SJSA1 (cell line): ENCODE results near the gene HSPG2. TPM values are rescaled to one million over a fixed set of nuclear protein-coding genes. Genes with fewer than 3 reads are reported as not detected.
A peak's percentile ranks its signal among the peaks of the same experiment; 100 is the strongest.
"Not testable (repeated sequence)": the region's sequence is repeated elsewhere in the genome, so short reads cannot be mapped to it uniquely, and the experiment has no call there.

ENCODE experiments used
- DNase-seq, 2 experiments: peaks; one replicate each; pipeline ENCODE4 v3.0.0-alpha.2; 2015 to 2020; ENCODE audit warnings: low spot score in 2 of 2, low read depth in 1 of 2
- H3K27ac ChIP-seq: fragments of 250-450 bp; sonication (Bioruptor Pico); 2 replicates; pipeline ENCODE4 v1.5.1; 2020; ENCODE audit warnings: mild to moderate bottlenecking, moderate library complexity
- H3K27me3 ChIP-seq: fragments of 250-450 bp; sonication (Bioruptor Pico); replicated peaks from 2 replicates; pipeline ENCODE4 v1.5.1; 2020; ENCODE audit warnings: mild to moderate bottlenecking, moderate library complexity
- H3K36me3 ChIP-seq: fragments of 250-450 bp; sonication (Bioruptor Pico); 2 replicates; pipeline ENCODE4 v1.5.1; 2020; ENCODE audit warnings: mild to moderate bottlenecking
- H3K4me1 ChIP-seq: fragments of 250-450 bp; sonication (Bioruptor Pico); replicated peaks from 2 replicates; pipeline ENCODE4 v1.6.1; 2021; ENCODE audit warnings: mild to moderate bottlenecking
- H3K4me3 ChIP-seq: fragments of 250-450 bp; sonication (Bioruptor Pico); 2 replicates; pipeline ENCODE4 v1.5.1; 2020; ENCODE audit warnings: mild to moderate bottlenecking
- H3K9me3 ChIP-seq: fragments of 250-450 bp; sonication (Bioruptor Pico); replicated peaks from 2 replicates; pipeline ENCODE4 v1.5.1; 2020; ENCODE audit warnings: mild to moderate bottlenecking
- total RNA-seq: library from RNA; depleted of rRNA; stranded (reverse); fragments of >200 nt; shearing (Covaris generic); gene quantifications from 2 replicates; pipeline ENCODE4 v1.2.3, GENCODE V29; 2014; rRNA removed

Gene HSPG2
- 45.2 and 62.3 TPM in 2 replicates for total RNA-seq

DNA sequence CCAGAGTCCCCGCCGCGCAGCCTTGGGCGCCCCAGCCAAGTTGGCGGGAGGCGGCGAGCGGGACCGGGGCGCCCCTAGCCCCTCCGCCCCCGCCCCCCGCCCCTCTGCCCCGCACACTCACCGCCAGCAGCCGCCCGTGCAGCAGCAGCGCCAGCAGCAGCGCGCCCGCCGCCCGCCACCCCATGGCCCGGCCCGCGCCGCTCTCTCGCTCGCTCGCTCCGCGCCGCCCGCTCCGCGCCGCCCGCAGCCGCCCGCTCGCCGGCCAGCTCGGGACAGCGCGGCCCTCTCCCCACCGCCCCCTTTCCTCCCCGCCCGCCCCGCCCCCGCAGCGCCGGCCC, at the start of gene HSPG2:
TSS of gene HSPG2 (minus strand) at position 277 of the 338 bp plus-strand sequence. CDS start at position 184, 93 bp downstream.
- Histone ChIP-seq H3K4me3 (peak within 1 kb of the TSS; percentile 60), H3K4me1 (peaks cover 89% of the 10 kb centered on the region), H3K36me3 (peaks cover 15% of the 10 kb centered on the region), H3K27ac (peak within 1 kb of the TSS; percentile 74), H3K9me3 (no peaks in the 10 kb centered on the region), H3K27me3 (no peaks in the 10 kb centered on the region)
- no peak for DNase-seq

DNA sequence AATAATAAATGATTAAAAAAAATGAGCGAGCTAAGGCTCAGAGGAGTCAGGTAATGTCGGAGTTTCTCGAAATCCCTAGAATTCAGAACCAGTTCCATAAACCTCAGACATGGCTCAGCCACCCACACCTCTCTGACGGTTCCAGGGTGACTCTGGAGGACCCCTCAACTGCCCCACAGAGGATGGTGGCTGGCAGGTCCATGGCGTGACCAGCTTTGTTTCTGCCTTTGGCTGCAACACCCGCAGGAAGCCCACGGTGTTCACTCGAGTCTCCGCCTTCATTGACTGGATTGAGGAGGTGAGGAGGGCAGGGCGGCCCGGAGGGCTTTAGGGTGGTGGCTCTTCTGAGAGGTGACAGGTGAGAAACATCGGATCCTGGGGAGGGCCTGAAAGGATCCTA, 49.3 kb upstream of the HSPG2 start:
- H3K4me1 ChIP-seq, H3K36me3 ChIP-seq, H3K9me3 ChIP-seq, H3K4me3 ChIP-seq, DNase-seq, H3K27me3 ChIP-seq, H3K27ac ChIP-seq: not testable (repeated sequence)

DNA sequence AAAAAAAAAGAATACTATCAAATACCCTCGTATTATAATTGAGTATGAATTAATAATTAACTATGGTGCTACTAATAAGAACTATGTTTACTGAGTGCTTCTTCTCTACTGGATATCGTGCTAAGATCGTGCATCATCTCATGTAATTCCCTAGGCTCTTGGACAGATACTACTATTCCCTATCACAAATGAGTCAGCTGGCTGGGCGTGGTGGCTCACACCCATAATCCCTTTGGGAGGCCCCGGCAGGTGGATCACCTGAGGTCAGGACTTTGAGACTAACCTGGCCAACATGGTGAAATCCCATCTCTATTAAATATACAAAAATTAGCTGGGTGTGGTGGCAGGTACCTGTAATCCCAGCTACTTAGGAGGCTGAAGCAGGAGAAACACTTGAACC, 48.8 kb upstream of the HSPG2 start:
- not testable (repeated sequence) for H3K27ac ChIP-seq, H3K9me3 ChIP-seq, H3K4me3 ChIP-seq, H3K4me1 ChIP-seq, DNase-seq, H3K36me3 ChIP-seq, H3K27me3 ChIP-seq

DNA sequence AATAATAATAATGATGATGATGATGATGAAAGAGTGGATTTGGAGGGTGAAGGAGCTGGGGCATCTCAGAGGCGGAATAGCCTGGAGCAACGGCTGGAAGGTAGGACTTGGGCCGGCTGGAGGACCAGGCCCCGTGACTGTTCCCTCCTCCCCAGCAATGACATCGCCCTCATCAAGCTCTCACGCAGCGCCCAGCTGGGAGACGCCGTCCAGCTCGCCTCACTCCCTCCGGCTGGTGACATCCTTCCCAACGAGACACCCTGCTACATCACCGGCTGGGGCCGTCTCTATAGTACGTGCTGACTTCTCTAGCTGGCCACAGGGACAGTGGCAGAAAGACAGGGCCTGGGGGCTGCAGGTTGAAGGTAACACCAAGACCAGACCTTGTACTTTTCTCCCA, 46.4 kb upstream of the HSPG2 start:
- H3K9me3 ChIP-seq, DNase-seq, H3K27ac ChIP-seq, H3K4me3 ChIP-seq, H3K27me3 ChIP-seq, H3K36me3 ChIP-seq, H3K4me1 ChIP-seq: not testable (repeated sequence)

DNA sequence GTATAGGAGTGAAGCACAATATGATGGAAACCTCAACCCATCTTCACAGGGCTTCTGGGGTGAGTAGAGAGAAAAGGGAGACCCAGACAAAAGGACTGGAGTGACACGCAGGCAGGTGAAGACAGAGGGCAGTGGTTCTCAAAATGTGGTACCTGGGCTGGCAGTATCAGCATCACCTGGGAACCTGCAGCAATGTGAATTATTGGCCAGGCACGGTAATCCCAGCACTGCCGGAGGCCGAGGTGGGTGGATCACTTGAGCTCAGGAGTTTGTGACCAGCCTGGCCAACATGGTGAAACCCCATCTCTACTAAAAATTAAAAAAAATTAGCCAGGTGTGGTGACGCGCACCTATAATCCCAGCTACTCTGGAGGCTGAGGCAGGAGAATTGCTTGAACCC, 45.0 kb upstream of the HSPG2 start:
- not testable (repeated sequence) for H3K9me3 ChIP-seq, H3K4me1 ChIP-seq, DNase-seq, H3K36me3 ChIP-seq, H3K27ac ChIP-seq, H3K27me3 ChIP-seq, H3K4me3 ChIP-seq

DNA sequence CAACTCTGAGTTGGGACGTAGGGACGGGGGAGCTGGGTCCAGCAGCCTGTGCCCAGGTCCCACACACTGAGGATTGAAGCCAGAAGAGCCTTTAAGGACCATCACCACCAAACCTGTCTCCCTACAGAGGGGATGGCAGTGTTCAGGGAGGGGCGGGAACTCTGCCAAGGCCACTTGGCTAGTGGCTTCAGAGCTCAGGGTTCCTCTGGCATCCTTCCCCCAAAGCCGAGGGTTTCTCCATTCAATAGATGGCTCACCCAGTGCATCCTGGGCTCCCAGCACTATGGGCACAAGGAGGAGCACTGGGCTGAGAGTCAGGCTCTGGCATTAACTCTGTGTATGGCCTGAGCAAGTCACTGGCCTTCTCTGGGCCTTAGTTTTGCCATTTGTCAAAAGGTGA, 44.1 kb upstream of the HSPG2 start:
- H3K9me3 ChIP-seq, H3K27me3 ChIP-seq, H3K4me1 ChIP-seq, DNase-seq, H3K36me3 ChIP-seq, H3K27ac ChIP-seq, H3K4me3 ChIP-seq: not testable (repeated sequence)

DNA sequence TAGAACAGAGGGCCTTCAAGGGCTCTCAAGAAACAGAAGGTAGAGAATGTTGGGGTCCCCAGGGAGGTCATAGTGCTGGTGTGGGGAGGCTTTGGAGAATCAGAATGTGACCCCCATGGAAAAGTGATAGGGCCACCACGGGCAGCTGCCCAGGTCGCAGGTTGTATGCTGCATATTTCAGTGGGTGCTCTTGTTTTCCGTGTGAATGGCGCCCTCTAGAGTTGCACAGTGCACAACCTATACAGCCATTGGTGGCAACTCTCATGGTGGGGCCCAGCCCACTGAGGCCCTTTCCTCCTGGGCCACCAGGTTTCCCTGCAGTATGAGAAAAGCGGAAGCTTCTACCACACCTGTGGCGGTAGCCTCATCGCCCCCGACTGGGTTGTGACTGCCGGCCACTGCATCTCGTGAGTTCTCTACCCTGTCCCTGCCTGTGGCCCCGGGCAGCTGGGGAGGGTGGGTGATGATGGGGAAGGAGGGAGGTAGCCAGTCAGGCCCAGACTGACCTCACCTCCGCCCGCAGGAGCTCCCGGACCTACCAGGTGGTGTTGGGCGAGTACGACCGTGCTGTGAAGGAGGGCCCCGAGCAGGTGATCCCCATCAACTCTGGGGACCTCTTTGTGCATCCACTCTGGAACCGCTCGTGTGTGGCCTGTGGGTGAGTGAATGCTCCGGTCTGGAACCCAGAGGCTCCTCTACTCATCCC, 43.6 kb upstream of the HSPG2 start:
- not testable (repeated sequence) for H3K27me3 ChIP-seq, DNase-seq, H3K36me3 ChIP-seq, H3K27ac ChIP-seq, H3K9me3 ChIP-seq, H3K4me3 ChIP-seq, H3K4me1 ChIP-seq

DNA sequence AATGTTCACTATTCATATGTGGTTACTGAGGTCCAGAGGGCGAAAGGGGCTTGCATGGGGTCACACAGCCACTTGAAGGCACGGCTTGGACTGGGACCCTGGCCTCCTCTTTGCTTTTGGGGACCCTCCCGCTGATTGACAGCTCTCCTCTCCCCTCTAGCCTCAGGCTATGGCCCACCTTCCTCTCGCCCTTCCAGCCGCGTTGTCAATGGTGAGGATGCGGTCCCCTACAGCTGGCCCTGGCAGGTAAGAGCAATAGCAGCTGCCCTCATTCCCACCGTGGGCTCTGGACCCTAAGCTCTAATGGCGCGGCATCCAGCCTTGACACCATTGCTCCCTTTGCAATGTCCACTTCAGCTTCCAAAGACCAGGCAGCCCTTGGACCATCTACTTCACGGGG, 41.1 kb upstream of the HSPG2 start:
- H3K4me3 ChIP-seq, H3K27me3 ChIP-seq, H3K36me3 ChIP-seq: not testable (repeated sequence)

DNA sequence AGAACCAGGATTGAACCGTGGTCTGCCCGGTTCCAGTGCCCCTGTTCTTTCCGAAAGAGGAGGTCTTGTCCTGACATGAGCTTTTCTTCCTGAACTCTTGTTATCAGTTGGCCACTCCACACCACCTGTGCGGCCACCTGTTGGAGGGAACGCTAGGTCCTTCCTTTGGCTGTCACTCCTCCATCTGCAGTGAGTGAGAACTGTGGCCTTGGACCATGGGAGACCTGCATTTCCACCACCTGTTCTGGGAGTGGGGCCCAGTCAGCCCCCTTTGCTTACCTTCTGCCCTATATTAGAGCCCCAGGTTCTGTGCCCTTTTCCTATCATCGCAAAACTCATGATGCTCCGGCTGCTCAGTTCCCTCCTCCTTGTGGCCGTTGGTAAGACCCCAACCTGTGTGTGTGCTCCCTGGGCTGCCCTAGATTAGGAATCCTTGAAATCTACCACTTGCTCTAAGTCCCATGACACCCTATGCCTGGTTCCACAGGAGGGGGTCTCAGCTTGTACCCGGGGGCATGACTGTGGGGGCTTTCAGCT, 39.7 kb upstream of the HSPG2 start, which contains the start of gene CELA3B:
TSS of gene CELA3B (plus strand) at position 320 of the 537 bp plus-strand sequence. CDS start at position 338, 18 bp downstream.
- H3K36me3 ChIP-seq, H3K27ac ChIP-seq, H3K9me3 ChIP-seq, H3K4me3 ChIP-seq, H3K4me1 ChIP-seq, DNase-seq, H3K27me3 ChIP-seq: not testable (repeated sequence)

More for the DNA sequence above, 41.1 kb upstream of the HSPG2 start:
- DNase-seq, H3K9me3 ChIP-seq, H3K27ac ChIP-seq, H3K4me1 ChIP-seq: not testable (repeated sequence)

DNA sequence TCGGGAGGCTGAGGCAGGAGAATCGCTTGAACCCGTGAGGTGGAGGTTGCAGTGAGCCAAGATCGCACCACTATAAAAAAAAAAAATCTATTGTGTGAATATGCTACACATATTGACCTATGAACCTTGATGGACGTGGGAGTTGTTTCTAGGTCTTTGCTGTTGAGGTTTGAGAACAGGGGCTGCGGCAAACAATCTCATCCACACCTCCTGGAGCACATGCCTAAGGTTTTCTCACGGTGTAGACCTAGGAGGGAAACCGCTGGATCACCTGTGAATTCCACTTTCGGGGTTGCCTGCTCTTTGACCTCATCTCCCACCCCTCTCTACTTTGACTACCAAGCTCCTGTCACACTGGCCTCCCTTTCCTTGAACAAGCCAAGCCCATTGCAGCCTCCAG, 38.2 kb upstream of the HSPG2 start:
- not testable (repeated sequence) for DNase-seq, H3K9me3 ChIP-seq, H3K27ac ChIP-seq, H3K4me3 ChIP-seq, H3K36me3 ChIP-seq, H3K27me3 ChIP-seq, H3K4me1 ChIP-seq

DNA sequence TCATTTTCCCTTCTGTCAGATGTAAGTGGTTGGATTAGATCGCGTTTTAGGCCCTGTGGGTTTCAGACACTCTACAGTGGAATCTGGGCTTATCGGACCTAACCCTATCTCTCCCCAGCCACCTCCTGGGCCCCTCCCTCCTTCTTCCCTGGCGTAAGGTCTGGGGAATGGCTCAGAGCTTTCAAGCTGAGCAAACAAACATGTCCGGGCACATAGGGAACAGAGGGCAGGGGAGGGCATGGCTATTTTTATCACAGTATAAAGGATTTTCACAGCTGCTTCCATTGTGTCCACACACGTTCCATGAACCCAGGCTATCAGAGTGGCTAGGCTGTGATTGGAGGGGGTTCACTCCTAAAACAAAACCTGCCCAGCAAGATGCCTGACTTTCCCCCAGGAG, 37.6 kb upstream of the HSPG2 start:
- not testable (repeated sequence) for H3K4me3 ChIP-seq, H3K27ac ChIP-seq, H3K9me3 ChIP-seq, H3K27me3 ChIP-seq, DNase-seq, H3K4me1 ChIP-seq, H3K36me3 ChIP-seq

DNA sequence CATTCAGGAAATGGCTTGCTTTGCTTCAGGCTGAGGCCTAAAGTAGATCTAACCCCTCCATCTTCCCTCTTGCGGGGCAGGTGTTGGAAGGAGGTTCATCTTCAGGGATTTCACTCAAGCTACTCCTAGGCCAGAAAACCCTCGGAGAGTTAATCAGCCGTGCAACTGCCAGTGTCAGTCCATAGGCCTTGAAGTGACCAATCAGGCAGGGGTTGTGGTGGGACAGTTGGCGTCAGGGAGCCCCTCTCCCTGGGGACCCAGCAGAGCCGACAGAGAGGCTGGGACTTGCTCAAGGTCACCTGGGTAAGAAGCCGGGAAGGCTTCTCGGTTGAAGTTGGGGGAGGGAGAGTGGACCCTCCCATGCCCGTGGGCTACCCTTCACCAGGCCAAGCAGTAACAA, 36.8 kb upstream of the HSPG2 start:
- not testable (repeated sequence) for DNase-seq, H3K4me1 ChIP-seq, H3K36me3 ChIP-seq, H3K27ac ChIP-seq, H3K4me3 ChIP-seq, H3K9me3 ChIP-seq, H3K27me3 ChIP-seq

DNA sequence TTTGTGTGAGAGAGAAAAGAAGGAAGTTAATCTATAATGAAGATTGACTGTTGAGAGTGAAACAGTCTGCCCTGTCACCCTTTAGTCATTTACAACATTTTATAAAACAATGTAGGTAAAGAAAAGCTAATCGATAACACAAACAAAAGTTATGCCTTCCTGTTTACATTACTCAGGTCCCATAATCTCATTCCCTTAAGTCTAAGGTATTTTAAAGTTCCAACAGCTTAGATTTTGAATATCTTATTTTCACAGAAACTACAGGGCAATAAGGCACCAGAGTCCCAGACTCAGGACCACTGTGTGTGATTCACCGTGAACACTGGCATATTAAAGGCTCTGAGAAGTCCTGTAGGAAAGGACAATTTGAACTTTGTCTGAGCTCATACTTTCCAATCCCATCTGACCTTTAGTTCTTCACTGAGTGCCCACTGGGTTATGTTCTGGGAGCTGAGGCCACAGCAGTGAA, 35.9 kb upstream of the HSPG2 start:
- H3K4me3 ChIP-seq, DNase-seq, H3K36me3 ChIP-seq, H3K27me3 ChIP-seq, H3K4me1 ChIP-seq, H3K9me3 ChIP-seq, H3K27ac ChIP-seq: not testable (repeated sequence)

DNA sequence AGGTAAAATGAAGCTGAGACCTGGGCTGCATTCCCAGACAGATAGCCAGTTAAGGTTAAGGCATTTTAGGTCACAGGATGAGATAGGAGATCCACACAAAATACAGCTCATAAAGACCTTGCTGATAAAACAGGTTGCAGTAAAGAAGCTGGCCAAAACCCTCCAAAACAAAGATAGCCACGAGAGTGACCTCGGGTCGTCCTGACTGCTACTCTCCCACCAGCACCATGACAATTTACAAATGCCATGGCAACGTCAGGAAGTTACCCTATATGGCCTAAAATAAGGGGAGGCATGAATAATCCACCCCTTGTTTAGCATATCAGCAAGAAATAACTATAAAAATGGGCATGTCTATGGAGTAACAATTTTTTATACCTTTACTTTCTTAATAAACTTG, 33.4 kb upstream of the HSPG2 start:
- H3K4me3 ChIP-seq, H3K36me3 ChIP-seq, H3K27ac ChIP-seq, H3K27me3 ChIP-seq, DNase-seq, H3K9me3 ChIP-seq: not testable (repeated sequence)
- peaks cover 19% of the 10 kb centered on the region for H3K4me1 ChIP-seq

DNA sequence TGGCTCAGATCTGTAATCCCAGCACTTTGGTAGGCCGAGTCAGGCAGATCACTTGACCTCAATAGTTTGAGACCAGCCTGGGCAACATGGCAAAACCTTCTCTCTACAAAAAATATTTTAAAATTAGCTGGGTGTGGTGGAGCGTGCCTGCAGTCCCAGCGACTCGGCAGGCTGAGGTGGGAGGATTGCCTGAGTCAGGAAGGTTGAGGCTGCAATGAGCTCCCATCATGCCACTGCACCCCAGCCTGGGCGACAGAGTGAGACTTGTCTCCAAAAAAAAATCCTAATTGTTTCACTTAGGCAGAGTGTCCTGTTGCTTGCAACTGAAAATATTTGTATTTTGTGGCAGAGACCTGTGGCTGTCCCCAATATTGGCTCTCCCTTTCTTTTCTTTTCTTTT, 32.0 kb upstream of the HSPG2 start:
- H3K4me3 ChIP-seq = not testable (repeated sequence)

More for the DNA sequence above, 32.0 kb upstream of the HSPG2 start:
- H3K27ac ChIP-seq, DNase-seq, H3K36me3 ChIP-seq, H3K27me3 ChIP-seq, H3K9me3 ChIP-seq: not testable (repeated sequence)
- H3K4me1 ChIP-seq = peaks cover 20% of the 10 kb centered on the region
